IMR-90 (cell line): Measurements from ENCODE around the gene CACNA1F. TPM values are rescaled to one million over a fixed set of nuclear protein-coding genes. Genes with fewer than 3 reads are reported as not detected.

Experiments used
- ATAC-seq: fragments of 200-7000 bp; cut with Tn5 transposase; 2 replicates; pipeline ENCODE4 v1.9.1; 2020; ENCODE audit warnings: low read depth, mild to moderate bottlenecking, moderate library complexity
- BruUV-seq: library from RNA; stranded (reverse); fragments of 400-500 nt; replicated peaks from 2 replicates; lab custom pipeline; 2021; lab: Mats Ljungman, UMichigan
- CTCF ChIA-PET: fragments of 300-600 bp; formaldehyde crosslinking; extraction: SDS; loops from one replicate; lab custom pipeline; 2021; ENCODE audit warnings: antibody characterized with exemption; lab: Yijun Ruan, JAX
- POLR2A ChIA-PET: fragments of 300-600 bp; sonication (Branson Sonifier 250); formaldehyde crosslinking; loops from one replicate; lab custom pipeline; 2022; ENCODE audit warnings: antibody characterized with exemption; ENCODE audit not compliant: unreplicated experiment; lab: Charles Lee
- DNase-seq: peaks from one replicate; pipeline ENCODE4 v3.0.0; 2013
- H2AFZ ChIP-seq: replicated peaks from 2 replicates; pipeline ENCODE3; 2013; ENCODE audit warnings: low read length, mild to moderate bottlenecking; ENCODE audit not compliant: poor library complexity
- H2AK5ac ChIP-seq: 2 replicates; pipeline ENCODE4 v1.6.1; 2013; ENCODE audit warnings: low read depth, low read length, inconsistent platforms
- H2AK9ac ChIP-seq: replicated peaks from 2 replicates; pipeline ENCODE3; 2013; ENCODE audit warnings: mild to moderate bottlenecking, low read depth, low read length, moderate library complexity; ENCODE audit not compliant: poor library complexity
- H2BK120ac ChIP-seq: 2 replicates; pipeline ENCODE4 v1.6.1; 2013; ENCODE audit warnings: low read depth, low read length, inconsistent platforms
- H2BK15ac ChIP-seq: 3 replicates; pipeline ENCODE4 v1.6.1; 2013; ENCODE audit warnings: low read depth, low read length, inconsistent platforms
- H2BK20ac ChIP-seq: 2 replicates; pipeline ENCODE4 v1.6.1; 2013; ENCODE audit warnings: low read depth, mild to moderate bottlenecking, inconsistent platforms, low read length, moderate library complexity
- H2BK5ac ChIP-seq: 2 replicates; pipeline ENCODE4 v1.6.1; 2013; ENCODE audit warnings: mild to moderate bottlenecking, low read depth, low read length, inconsistent platforms; ENCODE audit not compliant: poor library complexity, severe bottlenecking
- H3K14ac ChIP-seq: replicated peaks from 2 replicates; pipeline ENCODE4 v1.6.1; 2013; ENCODE audit warnings: low read depth, low read length, inconsistent platforms
- H3K18ac ChIP-seq: 2 replicates; pipeline ENCODE4 v1.6.1; 2013; ENCODE audit warnings: low read depth, low read length, control low read depth
- H3K23ac ChIP-seq: 2 replicates; pipeline ENCODE4 v1.6.1; 2013; ENCODE audit warnings: low read depth, low read length, inconsistent platforms
- H3K27ac ChIP-seq: 2 replicates; pipeline ENCODE4 v1.5.1; 2013; ENCODE audit warnings: mild to moderate bottlenecking, control low read depth, low read length; ENCODE audit not compliant: insufficient read depth
- H3K27me3 ChIP-seq: 2 replicates; pipeline ENCODE4 v1.6.1; 2013; ENCODE audit warnings: low read length; ENCODE audit not compliant: control insufficient read depth, insufficient read depth
- H3K36me3 ChIP-seq: 2 replicates; pipeline ENCODE4 v1.6.1; 2013; ENCODE audit warnings: low read length, mixed read lengths; ENCODE audit not compliant: control insufficient read depth, insufficient read depth
- H3K4ac ChIP-seq: 2 replicates; pipeline ENCODE4 v1.6.1; 2013; ENCODE audit warnings: low read depth, low read length, inconsistent platforms
- H3K4me1 ChIP-seq: 2 replicates; pipeline ENCODE4 v1.6.1; 2013; ENCODE audit warnings: low read length, mixed read lengths; ENCODE audit not compliant: control insufficient read depth, insufficient read depth
- H3K4me2 ChIP-seq: 2 replicates; pipeline ENCODE4 v1.6.1; 2013; ENCODE audit warnings: low read depth, mild to moderate bottlenecking, control low read depth, low read length, moderate library complexity
- H3K4me3 ChIP-seq: 2 replicates; pipeline ENCODE4 v1.5.1; 2013; ENCODE audit warnings: low read depth, mild to moderate bottlenecking, control low read depth, low read length, moderate library complexity; ENCODE audit not compliant: insufficient read depth
- H3K56ac ChIP-seq: 2 replicates; pipeline ENCODE4 v1.6.1; 2013; ENCODE audit warnings: low read length, inconsistent platforms; ENCODE audit not compliant: insufficient read depth; ENCODE audit errors: extremely low read depth
- H3K79me1 ChIP-seq, 2 experiments: 2 replicates each; pipeline ENCODE4 v1.6.1; 2013; ENCODE audit warnings: low read length in 2 of 2, inconsistent platforms in 1 of 2, low read depth in 1 of 2
- H3K9ac ChIP-seq: 2 replicates; pipeline ENCODE4 v1.6.1; 2013; ENCODE audit warnings: low read depth, low read length, control low read depth
- H3K9me1 ChIP-seq: 2 replicates; pipeline ENCODE4 v1.6.1; 2013; ENCODE audit warnings: low read length, inconsistent platforms; ENCODE audit not compliant: insufficient read depth
- H3K9me3 ChIP-seq: 2 replicates; pipeline ENCODE4 v1.6.1; 2013; ENCODE audit warnings: low read length; ENCODE audit not compliant: control insufficient read depth, insufficient read depth
- H4K20me1 ChIP-seq: 2 replicates; pipeline ENCODE4 v1.6.1; 2013; ENCODE audit warnings: low read length, inconsistent platforms; ENCODE audit not compliant: insufficient read depth
- H4K5ac ChIP-seq: 2 replicates; pipeline ENCODE4 v1.6.1; 2013; ENCODE audit warnings: mild to moderate bottlenecking, low read depth, low read length, control low read depth
- H4K8ac ChIP-seq, 2 experiments: 2 replicates each; pipeline ENCODE4 v1.6.1; 2013; ENCODE audit warnings: low read depth in 2 of 2, low read length in 2 of 2, control low read depth in 1 of 2, inconsistent platforms in 1 of 2
- H4K91ac ChIP-seq: 2 replicates; pipeline ENCODE4 v1.6.1; 2013; ENCODE audit warnings: low read depth, low read length, inconsistent platforms; ENCODE audit not compliant: insufficient read depth
- BHLHE40 ChIP-seq: fragments of 150-350 bp; IDR thresholded peaks from 2 replicates; pipeline ENCODE4 v1.6.1; 2016; ENCODE audit warnings: mild to moderate bottlenecking, low read depth, low read length
- CEBPB ChIP-seq: IDR thresholded peaks from 2 replicates; pipeline ENCODE4 v1.6.1; 2012; ENCODE audit warnings: low read depth, low read length, improper control_type of control experiment
- CHD1 ChIP-seq: IDR thresholded peaks from 2 replicates; pipeline ENCODE4 v1.6.1; 2012; ENCODE audit warnings: low read depth, low read length, improper control_type of control experiment
- ELK1 ChIP-seq: fragments of 150-350 bp; IDR thresholded peaks from 2 replicates; pipeline ENCODE4 v1.6.1; 2016; ENCODE audit warnings: low read depth, mild to moderate bottlenecking, low read length, moderate library complexity, borderline replicate concordance
- FOS ChIP-seq: fragments of 150-350 bp; IDR thresholded peaks from 2 replicates; pipeline ENCODE4 v1.6.1; 2016; ENCODE audit warnings: low read depth, low read length
- MAFK ChIP-seq: IDR thresholded peaks from 2 replicates; pipeline ENCODE4 v1.6.1; 2012; ENCODE audit warnings: low read depth, low read length, improper control_type of control experiment
- MAZ ChIP-seq: IDR thresholded peaks from 2 replicates; pipeline ENCODE4 v1.6.1; 2012; ENCODE audit warnings: low read depth, mild to moderate bottlenecking, low read length, improper control_type of control experiment, moderate library complexity, borderline replicate concordance
- MXI1 ChIP-seq: IDR thresholded peaks from 2 replicates; pipeline ENCODE4 v1.6.1; 2012; ENCODE audit warnings: low read depth, mild to moderate bottlenecking, low read length, moderate library complexity, borderline replicate concordance
- NFE2L2 ChIP-seq: fragments of 150-350 bp; IDR thresholded peaks from 2 replicates; pipeline ENCODE4 v1.6.1; 2016; ENCODE audit warnings: low read depth, mild to moderate bottlenecking, low read length
- POLR2A ChIP-seq: IDR thresholded peaks from 2 replicates; pipeline ENCODE4 v1.6.1; 2012; ENCODE audit warnings: mild to moderate bottlenecking, low read depth, low read length
- RAD21 ChIP-seq: IDR thresholded peaks from 2 replicates; pipeline ENCODE4 v1.6.1; 2012; ENCODE audit warnings: low read length, improper control_type of control experiment
- RCOR1 ChIP-seq: IDR thresholded peaks from 2 replicates; pipeline ENCODE4 v1.6.1; 2012; ENCODE audit warnings: mild to moderate bottlenecking, low read length, improper control_type of control experiment; ENCODE audit not compliant: insufficient replicate concordance
- RFX5 ChIP-seq: IDR thresholded peaks from 2 replicates; pipeline ENCODE4 v1.8.0; 2012; ENCODE audit warnings: low read depth, mild to moderate bottlenecking, low read length, moderate library complexity
- SMC3 ChIP-seq: fragments of 150-350 bp; IDR thresholded peaks from 2 replicates; pipeline ENCODE4 v1.6.1; 2016; ENCODE audit warnings: low read depth, mild to moderate bottlenecking, antibody characterized with exemption, low read length, moderate library complexity
- WGBS, 2 experiments: methylation state at CpG; one replicate each; pipeline versions ENCODE4 v1.1.5 to v1.1.7; 2013; ENCODE audit warnings: missing lambda C conversion rate in 2 of 2; ENCODE audit not compliant: insufficient read length in 1 of 2; ENCODE audit errors: extremely low coverage in 2 of 2; 5-methylcytosine and 5-hydroxymethylcytosine counted together
- dilution Hi-C: fragments of 300-500 bp; cut with HindIII; formaldehyde crosslinking; loops from one replicate; pipeline ENCODE4 v1.14.3; 2018; ENCODE audit warnings: low sequenced_read_pairs; ENCODE audit not compliant: unreplicated experiment
- in situ Hi-C: fragments of 300-500 bp; cut with MboI; formaldehyde crosslinking; loops from 3 replicates; pipeline ENCODE4 v1.14.3; 2019; ENCODE audit warnings: low sequenced_read_pairs, inconsistent platforms, mixed read lengths
- intact Hi-C: fragments of 100-400 bp; cut with micrococcal nuclease; formaldehyde crosslinking; loops from 2 replicates; pipeline ENCODE4 v1.10.0; 2022
- polyA plus RNA-seq, 3 experiments: library from polyadenylated mRNA; depleted of rRNA; stranded (reverse); fragments of >200 nt; gene quantifications; 2 replicates each; pipeline ENCODE4 v1.2.3, GENCODE V29; 2012; ENCODE audit warnings: low replicate concordance in 1 of 3
- total RNA-seq: library from RNA; depleted of rRNA; stranded (reverse); fragments of >200 nt; gene quantifications from 2 replicates; pipeline ENCODE4 v1.2.3, GENCODE V29; 2012
- TF ChIP-seq, protein P1 (sequence below): fragments of 150-350 bp; IDR thresholded peaks from 2 replicates; pipeline ENCODE4 v1.6.1; 2017; ENCODE audit warnings: mild to moderate bottlenecking, antibody characterized with exemption, low read length, low read depth
- TF ChIP-seq, protein P2 (sequence below): conservative IDR thresholded peaks from 2 replicates; pipeline ENCODE4 v1.5.1; 2012; ENCODE audit warnings: mild to moderate bottlenecking, low read depth, low read length, improper control_type of control experiment

Gene CACNA1F
- total and polyA plus RNA-seq, 2 of the 4 experiments (the other 2 are of a cell fraction): not detected

DNA sequence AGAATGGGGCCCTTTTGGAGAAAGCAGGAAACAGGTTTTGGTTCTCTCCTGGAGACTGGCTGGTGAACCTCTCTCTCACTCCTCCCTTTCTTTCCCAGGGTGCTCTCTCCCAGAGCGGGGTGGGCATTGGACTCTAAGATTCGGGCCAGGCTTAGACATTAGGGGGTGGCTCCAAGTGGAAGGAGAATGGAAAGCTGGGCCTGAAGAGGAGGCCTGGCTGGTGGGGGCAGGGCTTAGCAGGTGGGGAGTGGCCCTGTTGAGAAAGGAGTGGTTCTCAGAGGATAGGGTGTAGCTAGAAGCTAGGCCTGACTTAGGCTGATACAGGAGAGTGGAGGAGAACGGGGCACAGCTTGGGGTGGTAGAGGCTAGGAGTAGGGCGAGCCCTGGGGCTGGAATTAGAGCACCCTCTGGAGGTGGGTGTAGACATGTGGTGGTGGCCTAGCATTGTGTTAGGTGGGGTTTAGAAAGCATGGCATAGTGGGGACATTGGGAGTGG is 55.8 kb downstream of the CACNA1F start:
- BruUV-seq: no TSS peak
- H2AK5ac ChIP-seq: no peak overlapping the region
- H3K18ac ChIP-seq: no peak overlapping the region
- ChIA-PET CTCF (interaction anchor here (0.7 kb wide), 1 partner anchor 8 kb away, joined by 4 read pairs; no protein-coding TSS in a partner anchor), POLR2A (no interaction called here)
- no peaks in the 10 kb centered on the region; the same call in 1 of the 2 replicates for H4K20me1 ChIP-seq
- no peak overlapping the region for H2BK5ac ChIP-seq
- H3K27me3 ChIP-seq: no peaks in the 10 kb centered on the region
- H2AK9ac ChIP-seq: peak overlapping the region; percentile 65
- no peak overlapping the region for H2BK20ac ChIP-seq
- H3K23ac ChIP-seq: no peak overlapping the region
- ATAC-seq (no peak), DNase-seq (no peak)
- peaks cover 2% of the 10 kb centered on the region for H3K4me1 ChIP-seq
- dilution Hi-C loops (no loop called here), in situ Hi-C loops (no loop called here), intact Hi-C loops (no loop called here)
- 0 out of 2 replicates have a peak, but pooled peaks cover 5% of the 10 kb centered on the region for H3K9me1 ChIP-seq
- peaks cover 14 to 15% of the 10 kb centered on the region in 2 experiments; a peak in 3 of 4 replicates for H3K79me1 ChIP-seq
- H4K8ac ChIP-seq: no peak overlapping the region
- H4K5ac ChIP-seq: no peak overlapping the region
- H2BK120ac ChIP-seq: no peak overlapping the region
- no peak overlapping the region for H3K14ac ChIP-seq
- no peak overlapping the region for H3K4me2 ChIP-seq
- H3K9me3 ChIP-seq: no peaks in the 10 kb centered on the region; the same call in 1 of the 2 replicates
- 71% methylated on average over 3 of the region's 4 CpGs; no CpG with 5 or more reads in 1 of the 2 experiments for WGBS, 2 experiments
- H2AFZ ChIP-seq: no peak overlapping the region
- H3K4ac ChIP-seq: no peak overlapping the region
- H3K56ac ChIP-seq: no peak overlapping the region
- H3K36me3 ChIP-seq: peaks cover 25% of the 10 kb centered on the region
- no peak overlapping the region for H3K9ac ChIP-seq
- no peak overlapping the region for H2BK15ac ChIP-seq
- no peak overlapping the region for H3K27ac ChIP-seq
- no peak overlapping the region for H3K4me3 ChIP-seq
- H4K91ac ChIP-seq: no peak overlapping the region
- TF ChIP-seq NFE2L2 (no peak), MAFK (no peak), RFX5 (no peak), CEBPB (no peak), ELK1 (no peak), MAZ (no peak), RAD21 (no peak), RCOR1 (no peak), MXI1 (no peak), CHD1 (no peak), POLR2A (no peak), SMC3 (no peak), FOS (no peak), BHLHE40 (no peak)
- TF ChIP-seq, protein P1, sequence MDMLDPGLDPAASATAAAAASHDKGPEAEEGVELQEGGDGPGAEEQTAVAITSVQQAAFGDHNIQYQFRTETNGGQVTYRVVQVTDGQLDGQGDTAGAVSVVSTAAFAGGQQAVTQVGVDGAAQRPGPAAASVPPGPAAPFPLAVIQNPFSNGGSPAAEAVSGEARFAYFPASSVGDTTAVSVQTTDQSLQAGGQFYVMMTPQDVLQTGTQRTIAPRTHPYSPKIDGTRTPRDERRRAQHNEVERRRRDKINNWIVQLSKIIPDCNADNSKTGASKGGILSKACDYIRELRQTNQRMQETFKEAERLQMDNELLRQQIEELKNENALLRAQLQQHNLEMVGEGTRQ: no peak
- TF ChIP-seq, protein P2, sequence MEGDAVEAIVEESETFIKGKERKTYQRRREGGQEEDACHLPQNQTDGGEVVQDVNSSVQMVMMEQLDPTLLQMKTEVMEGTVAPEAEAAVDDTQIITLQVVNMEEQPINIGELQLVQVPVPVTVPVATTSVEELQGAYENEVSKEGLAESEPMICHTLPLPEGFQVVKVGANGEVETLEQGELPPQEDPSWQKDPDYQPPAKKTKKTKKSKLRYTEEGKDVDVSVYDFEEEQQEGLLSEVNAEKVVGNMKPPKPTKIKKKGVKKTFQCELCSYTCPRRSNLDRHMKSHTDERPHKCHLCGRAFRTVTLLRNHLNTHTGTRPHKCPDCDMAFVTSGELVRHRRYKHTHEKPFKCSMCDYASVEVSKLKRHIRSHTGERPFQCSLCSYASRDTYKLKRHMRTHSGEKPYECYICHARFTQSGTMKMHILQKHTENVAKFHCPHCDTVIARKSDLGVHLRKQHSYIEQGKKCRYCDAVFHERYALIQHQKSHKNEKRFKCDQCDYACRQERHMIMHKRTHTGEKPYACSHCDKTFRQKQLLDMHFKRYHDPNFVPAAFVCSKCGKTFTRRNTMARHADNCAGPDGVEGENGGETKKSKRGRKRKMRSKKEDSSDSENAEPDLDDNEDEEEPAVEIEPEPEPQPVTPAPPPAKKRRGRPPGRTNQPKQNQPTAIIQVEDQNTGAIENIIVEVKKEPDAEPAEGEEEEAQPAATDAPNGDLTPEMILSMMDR: no peak
